Activated CD8-positive, alpha-beta memory T cell treated with anti-CD3 and anti-CD28 coated beads, Interleukin-2, amount 50 U/mL, for 24 hours (primary cell): ENCODE measurements around the gene CHMP4A.

Experiments used
- DNase-seq: peaks from one replicate; pipeline ENCODE4 v3.0.0-alpha.2; 2020; ENCODE audit errors: extremely low read depth

The CHMP4A gene

GRCh38 chr14:24212924-24213865, at the start of gene CHMP4A:
Gene CHMP4A (minus strand): TSS chr14:24213488. CDS start chr14:24213439, 49 bp downstream.
- peak; percentile 93 for DNase-seq

- DNase-seq, result no peak
Observed at GRCh38 chr14:24261969-24262327, 48.7 kb upstream of the CHMP4A start.

- no peak for DNase-seq
Observed at GRCh38 chr14:24261256-24261968, 48.1 kb upstream of the CHMP4A start.

- no peak for DNase-seq
Observed at GRCh38 chr14:24260780-24261157, 47.5 kb upstream of the CHMP4A start.

GRCh38 chr14:24260026-24260779, 46.9 kb upstream of the CHMP4A start:
- DNase-seq, result no peak

GRCh38 chr14:24259282-24260025, 46.2 kb upstream of the CHMP4A start:
- no peak for DNase-seq

GRCh38 chr14:24258548-24259265, 45.4 kb upstream of the CHMP4A start:
- no peak for DNase-seq

GRCh38 chr14:24258119-24258518, 44.8 kb upstream of the CHMP4A start:
- DNase-seq, result no peak

- no peak for DNase-seq
Observed at GRCh38 chr14:24256960-24257359, 43.7 kb upstream of the CHMP4A start.

- no peak for DNase-seq
Observed at GRCh38 chr14:24255931-24256711, 42.8 kb upstream of the CHMP4A start.

GRCh38 chr14:24255438-24255837, 42.1 kb upstream of the CHMP4A start:
- no peak for DNase-seq

- no peak for DNase-seq
Observed at GRCh38 chr14:24254630-24255392, 41.5 kb upstream of the CHMP4A start.

- DNase-seq, result no peak
Observed at GRCh38 chr14:24253936-24254335, 40.6 kb upstream of the CHMP4A start.

- no peak for DNase-seq
Observed at GRCh38 chr14:24252289-24253124, 39.2 kb upstream of the CHMP4A start.

- DNase-seq, result no peak
Observed at GRCh38 chr14:24251880-24252288, 38.6 kb upstream of the CHMP4A start.

GRCh38 chr14:24250354-24250753, 37.1 kb upstream of the CHMP4A start:
- DNase-seq, result no peak

- no peak for DNase-seq
Observed at GRCh38 chr14:24249230-24250021, 36.1 kb upstream of the CHMP4A start.

- DNase-seq, result no peak
Observed at GRCh38 chr14:24247422-24247821, 34.1 kb upstream of the CHMP4A start.
